BLaER1 (cell line): ENCODE results near the gene ZNF683.

Source experiments
- H3K27ac ChIP-seq: shearing (Covaris generic); formaldehyde crosslinking; 2 replicates; pipeline ENCODE4 v1.8.1; 2022
- H3K27me3 ChIP-seq: shearing (Covaris generic); formaldehyde crosslinking; 2 replicates; pipeline ENCODE4 v1.8.1; 2022
- H3K36me3 ChIP-seq: shearing (Covaris generic); formaldehyde crosslinking; 2 replicates; pipeline ENCODE4 v1.8.1; 2022
- H3K4me1 ChIP-seq: shearing (Covaris generic); formaldehyde crosslinking; 2 replicates; pipeline ENCODE4 v1.8.1; 2022
- H3K4me2 ChIP-seq: shearing (Covaris generic); formaldehyde crosslinking; 2 replicates; pipeline ENCODE4 v1.8.1; 2022
- H3K4me3 ChIP-seq: shearing (Covaris generic); formaldehyde crosslinking; 2 replicates; pipeline ENCODE4 v1.8.1; 2022
- H3K9ac ChIP-seq: shearing (Covaris generic); formaldehyde crosslinking; 2 replicates; pipeline ENCODE4 v1.8.1; 2022
- H3K9me3 ChIP-seq: shearing (Covaris generic); formaldehyde crosslinking; 2 replicates; pipeline ENCODE4 v1.8.1; 2022
- H4K20me1 ChIP-seq: shearing (Covaris generic); formaldehyde crosslinking; 2 replicates; pipeline ENCODE4 v1.8.1; 2022
- Cebpa-rat ChIP-seq: shearing (Covaris generic); IDR thresholded peaks from 2 replicates; pipeline ENCODE4 v1.8.1; 2022

ZNF683 gene

DNA sequence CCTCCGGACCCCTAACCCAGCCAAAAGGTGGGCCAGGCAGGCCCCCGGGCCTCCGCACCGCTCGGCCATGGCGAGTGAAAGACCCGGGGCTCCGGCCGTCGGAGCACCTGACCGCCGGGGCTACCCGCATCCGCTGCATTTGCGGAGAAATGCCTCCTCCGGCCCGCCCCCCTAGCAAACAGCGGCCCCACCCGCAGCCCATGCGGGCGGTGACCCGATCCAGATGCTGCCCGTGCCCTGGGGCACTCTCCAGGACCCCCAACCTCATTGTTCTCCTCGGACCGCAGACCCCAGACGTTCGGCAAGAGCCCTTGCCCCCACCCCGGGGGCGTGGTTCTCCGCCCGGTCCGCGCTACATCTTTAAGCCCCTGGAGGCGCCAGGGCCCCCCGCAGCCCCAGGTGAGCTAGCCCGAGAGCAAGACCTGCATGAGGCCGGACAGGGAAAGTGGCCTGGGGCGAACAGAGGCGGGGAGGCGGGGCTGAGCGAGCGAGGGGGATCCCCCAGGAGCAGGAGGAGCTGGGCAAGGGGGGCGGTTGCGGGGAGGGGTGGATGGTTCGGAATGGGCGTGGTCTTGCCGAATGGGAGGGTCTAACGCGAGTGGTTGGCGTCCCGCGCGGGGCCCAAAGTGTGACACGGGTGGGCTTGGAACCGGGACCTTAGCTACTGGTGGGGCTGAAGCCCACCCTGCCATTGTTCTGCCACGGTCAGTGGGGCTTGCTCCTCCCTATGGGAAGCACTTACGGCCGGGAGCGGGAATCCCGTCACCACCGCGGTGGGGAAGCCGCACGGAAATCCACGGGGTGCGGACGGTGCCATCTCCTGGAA is 12.4 kb downstream of the ZNF683 start:
- Histone ChIP-seq H3K9ac (no peak overlapping the region), H3K4me2 (peak overlapping the region; percentile 69), H3K36me3 (no peaks in the 10 kb centered on the region), H3K4me1 (peaks cover 27% of the 10 kb centered on the region), H3K4me3 (peak overlapping the region; percentile 9; the same call in 1 of the 2 replicates), H3K9me3 (no peaks in the 10 kb centered on the region), H3K27me3 (peaks cover 54% of the 10 kb centered on the region), H4K20me1 (no peaks in the 10 kb centered on the region; the same call in 1 of the 2 replicates), H3K27ac (no peak overlapping the region)
- TF ChIP-seq Cebpa-rat = no peak

DNA sequence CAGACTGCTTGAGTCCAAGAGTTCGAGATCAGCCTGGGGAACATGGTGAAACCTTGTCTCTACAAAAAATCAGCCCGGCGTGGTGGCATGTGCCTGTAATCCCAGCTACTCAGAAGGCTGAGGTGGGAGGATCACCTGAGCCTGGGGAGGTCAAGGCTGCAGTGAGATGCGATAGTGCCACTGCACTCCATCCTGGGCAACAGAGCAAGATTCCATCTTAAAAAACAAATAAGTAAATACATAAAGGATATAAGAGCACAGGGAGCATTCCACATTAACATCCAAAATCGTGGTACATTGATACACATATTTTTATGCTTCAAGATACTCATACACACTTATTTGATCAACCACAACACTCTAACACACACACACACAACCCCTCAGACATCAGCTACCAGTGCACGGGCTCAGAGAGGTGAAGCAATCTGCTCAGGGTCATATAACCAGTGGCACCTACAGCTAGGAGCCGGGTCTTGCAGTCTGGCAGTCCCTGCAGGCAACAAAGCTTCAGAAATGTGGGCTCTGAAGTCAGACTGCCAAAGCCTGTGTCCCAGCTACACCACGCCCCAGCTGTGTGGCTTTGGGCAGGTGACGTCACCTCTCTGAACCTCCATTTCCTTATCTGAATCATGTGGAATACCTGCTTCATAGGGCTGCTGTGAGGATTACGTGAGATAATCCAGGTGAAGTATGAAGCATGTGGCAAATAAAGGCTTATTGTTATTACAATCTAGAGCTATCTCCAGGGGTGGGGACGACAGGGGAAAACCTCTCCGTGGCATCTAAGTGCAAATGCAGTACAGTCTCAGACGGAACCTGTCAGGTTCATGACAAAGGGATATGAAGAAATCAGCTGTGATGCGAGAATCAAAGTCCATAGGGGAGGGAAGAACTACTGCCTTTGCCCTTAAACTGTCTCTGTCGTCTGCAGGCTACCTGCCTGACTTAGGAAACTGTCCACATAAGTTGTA is 13.9 kb downstream of the ZNF683 start:
- Histone ChIP-seq H4K20me1 (no peaks in the 10 kb centered on the region; the same call in 1 of the 2 replicates), H3K4me1 (peaks cover 26% of the 10 kb centered on the region), H3K4me2 (no peak overlapping the region), H3K9me3 (no peaks in the 10 kb centered on the region), H3K27ac (no peak overlapping the region), H3K27me3 (peaks cover 54% of the 10 kb centered on the region), H3K4me3 (no peak overlapping the region), H3K9ac (no peak overlapping the region), H3K36me3 (no peaks in the 10 kb centered on the region)
- no peak for TF ChIP-seq Cebpa-rat

DNA sequence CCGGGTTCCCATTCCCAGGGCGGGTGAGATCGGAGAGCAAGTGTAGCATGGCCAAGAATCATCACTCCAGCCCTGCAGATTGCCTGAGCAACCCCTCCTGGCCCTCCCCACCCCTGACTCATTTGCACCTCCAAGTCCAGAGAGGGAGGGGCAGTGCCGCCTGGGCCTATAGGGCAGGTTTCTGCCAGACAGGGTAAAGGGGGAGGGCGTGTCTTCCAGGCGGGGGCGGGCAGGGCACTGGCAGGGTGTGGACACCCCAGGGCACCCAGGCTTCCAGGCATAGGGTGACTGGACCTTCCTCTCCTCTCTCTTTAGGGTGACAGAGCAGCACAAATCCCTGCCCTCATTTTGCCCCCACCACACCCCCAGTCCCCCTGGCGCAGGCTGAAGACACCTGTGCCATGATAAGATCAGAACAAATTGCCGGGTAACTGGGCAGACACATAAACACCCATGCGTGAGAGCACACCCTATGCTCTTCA is 15.4 kb downstream of the ZNF683 start:
- Histone ChIP-seq H3K9me3 (no peaks in the 10 kb centered on the region), H3K4me2 (no peak overlapping the region), H3K9ac (no peak overlapping the region), H3K4me3 (no peak overlapping the region), H3K36me3 (no peaks in the 10 kb centered on the region), H3K4me1 (peaks cover 20% of the 10 kb centered on the region), H4K20me1 (no peaks in the 10 kb centered on the region; the same call in 1 of the 2 replicates), H3K27ac (no peak overlapping the region), H3K27me3 (peaks cover 46% of the 10 kb centered on the region)
- TF ChIP-seq Cebpa-rat = no peak

DNA sequence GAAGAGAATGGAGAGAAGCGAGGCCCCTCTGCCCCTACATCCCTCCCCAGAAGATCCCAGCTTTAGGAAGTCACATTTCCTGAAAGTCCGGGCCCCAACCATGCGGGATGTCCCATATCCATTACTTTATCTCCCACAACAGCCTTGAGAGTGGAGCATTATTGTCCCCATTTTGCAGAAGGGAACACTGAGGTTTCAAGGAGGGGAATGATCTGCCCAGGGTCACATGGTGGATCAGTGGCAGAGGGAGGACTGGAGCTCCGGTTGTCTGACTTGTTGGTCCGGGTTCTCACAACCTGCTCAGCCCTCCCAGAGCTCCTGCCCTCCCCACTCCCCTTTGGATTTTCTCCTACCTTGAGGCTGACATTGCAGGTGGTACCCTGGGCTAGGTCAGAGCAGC is 16.4 kb downstream of the ZNF683 start:
- H3K9ac ChIP-seq = no peak overlapping the region
- no peaks in the 10 kb centered on the region for H3K36me3 ChIP-seq
- TF ChIP-seq Cebpa-rat = no peak
- no peak overlapping the region for H3K4me3 ChIP-seq
- H4K20me1 ChIP-seq = no peaks in the 10 kb centered on the region; the same call in 1 of the 2 replicates
- no peak overlapping the region for H3K4me2 ChIP-seq
- H3K9me3 ChIP-seq = no peaks in the 10 kb centered on the region
- H3K27ac ChIP-seq = no peak overlapping the region
- peaks cover 12% of the 10 kb centered on the region for H3K4me1 ChIP-seq
- peaks cover 36% of the 10 kb centered on the region for H3K27me3 ChIP-seq

DNA sequence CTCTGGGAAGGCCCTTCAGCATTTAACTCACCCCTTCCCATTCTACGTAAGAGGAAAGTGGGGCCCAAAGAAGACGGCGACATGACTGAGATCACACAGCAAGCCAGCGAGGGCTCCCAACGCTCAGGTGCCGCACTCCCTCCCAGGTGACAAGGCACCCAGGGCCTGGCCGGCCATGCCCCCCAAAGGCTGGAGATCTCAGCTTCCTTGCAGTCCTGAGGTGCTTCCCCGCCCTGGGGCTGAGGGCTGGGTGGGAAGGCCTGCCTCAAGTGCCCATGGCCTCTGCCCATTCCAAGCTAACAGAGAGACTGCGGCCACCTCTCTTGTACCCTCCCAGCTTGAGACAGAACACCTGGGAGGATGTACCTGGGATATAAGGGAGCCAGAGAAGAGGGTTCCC is 17.6 kb downstream of the ZNF683 start:
- Histone ChIP-seq H3K27me3 (peaks cover 25% of the 10 kb centered on the region), H3K9ac (no peak overlapping the region), H4K20me1 (no peaks in the 10 kb centered on the region; the same call in 1 of the 2 replicates), H3K4me3 (no peak overlapping the region), H3K36me3 (no peaks in the 10 kb centered on the region), H3K9me3 (no peaks in the 10 kb centered on the region), H3K4me2 (no peak overlapping the region), H3K4me1 (peaks cover under 1% of the 10 kb centered on the region; the same call in 1 of the 2 replicates), H3K27ac (no peak overlapping the region)
- no peak for TF ChIP-seq Cebpa-rat

DNA sequence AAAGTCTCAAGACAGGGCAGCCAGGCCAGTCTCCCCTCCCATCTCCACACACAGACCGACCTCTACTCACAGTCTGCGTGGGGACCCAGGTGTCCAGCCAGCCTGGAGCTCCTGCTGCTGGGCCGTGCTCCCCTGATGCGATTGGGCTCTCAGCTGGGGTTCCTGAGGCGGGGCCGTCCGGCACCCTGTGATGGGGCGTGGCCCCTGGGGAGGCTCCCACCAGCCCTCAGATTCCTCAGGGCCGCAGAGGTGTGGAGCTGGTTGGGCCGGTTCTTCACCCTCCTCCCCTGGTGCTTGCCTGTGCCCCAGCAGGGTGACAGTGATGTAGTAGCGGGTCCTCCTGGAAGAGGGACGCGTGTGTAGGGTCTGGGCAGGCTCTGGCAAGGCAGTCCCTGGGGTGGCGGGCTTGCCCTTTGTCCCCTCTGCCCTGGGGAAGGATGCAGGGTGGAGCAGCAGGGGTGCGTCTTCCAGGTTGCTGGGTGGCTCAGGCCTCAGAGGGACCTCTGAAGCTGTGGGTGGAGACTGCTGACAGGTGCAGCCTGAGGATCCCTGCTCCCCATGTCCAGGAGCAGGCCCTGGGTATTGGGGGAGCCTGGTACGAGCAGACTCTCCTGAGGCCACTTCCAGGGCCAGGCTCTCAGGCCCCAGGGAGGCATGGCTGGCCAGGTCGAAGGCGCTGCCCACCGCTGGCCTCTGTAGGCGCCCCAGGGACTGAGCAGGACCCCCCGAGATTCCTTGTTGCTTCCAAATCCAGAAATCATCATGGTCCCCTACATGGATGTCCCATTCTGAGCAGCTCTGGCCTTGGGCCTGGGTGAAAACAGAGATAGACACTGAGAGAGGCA is 18.4 kb downstream of the ZNF683 start, which contains the start of gene CRYBG2:
Gene CRYBG2, minus strand, starts transcription at position 155 of the 845 bp plus-strand sequence. CDS start 7,473 bp downstream, outside the sequence.
- no peak for TF ChIP-seq Cebpa-rat
- Histone ChIP-seq H3K9ac (no peak within 1 kb of the TSS), H3K4me3 (no peak within 1 kb of the TSS), H3K27ac (no peak within 1 kb of the TSS), H3K4me1 (no peaks in the 10 kb centered on the region), H4K20me1 (no peaks in the 10 kb centered on the region; the same call in 1 of the 2 replicates), H3K4me2 (no peak within 1 kb of the TSS), H3K36me3 (no peaks in the 10 kb centered on the region), H3K9me3 (no peaks in the 10 kb centered on the region), H3K27me3 (peaks cover 17% of the 10 kb centered on the region)

DNA sequence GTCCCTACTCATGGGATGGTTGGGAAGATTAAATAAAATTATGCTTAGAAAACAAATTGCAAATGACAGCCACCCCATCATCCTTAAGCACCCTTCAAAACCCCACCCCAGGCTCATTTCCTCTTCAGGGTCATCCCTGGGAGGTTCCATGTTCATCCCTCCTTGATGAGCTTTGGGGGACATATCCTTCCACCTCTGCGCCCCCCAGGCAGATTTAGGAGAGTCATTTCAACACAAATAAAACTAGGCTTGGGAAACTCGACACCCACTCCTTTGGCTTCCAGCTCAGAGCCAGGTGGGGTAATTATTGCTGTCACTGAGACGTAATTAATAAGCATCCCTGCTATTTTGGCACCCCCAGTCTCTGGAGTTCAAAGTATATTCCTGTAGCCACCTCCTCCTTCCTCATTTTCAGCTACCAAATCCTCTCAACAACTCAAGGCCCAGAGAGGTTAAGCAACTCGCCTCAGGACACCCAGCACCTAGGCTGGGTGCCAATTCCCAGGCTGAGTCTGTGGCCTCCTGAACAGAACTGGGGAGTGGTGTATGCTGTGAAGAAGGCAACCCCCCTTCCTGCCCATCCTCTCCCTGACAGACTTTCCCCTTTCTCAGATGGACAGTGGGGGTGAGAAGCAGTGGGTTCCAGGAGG is 19.2 kb downstream of the ZNF683 start:
- no peak overlapping the region for H3K4me3 ChIP-seq
- no peak overlapping the region for H3K9ac ChIP-seq
- no peak overlapping the region for H3K4me2 ChIP-seq
- TF ChIP-seq Cebpa-rat = no peak
- H3K4me1 ChIP-seq = no peaks in the 10 kb centered on the region
- H3K27me3 ChIP-seq = peaks cover 8% of the 10 kb centered on the region
- no peak overlapping the region for H3K27ac ChIP-seq
- H3K36me3 ChIP-seq = no peaks in the 10 kb centered on the region
- no peaks in the 10 kb centered on the region for H3K9me3 ChIP-seq
- H4K20me1 ChIP-seq = no peaks in the 10 kb centered on the region; the same call in 1 of the 2 replicates

DNA sequence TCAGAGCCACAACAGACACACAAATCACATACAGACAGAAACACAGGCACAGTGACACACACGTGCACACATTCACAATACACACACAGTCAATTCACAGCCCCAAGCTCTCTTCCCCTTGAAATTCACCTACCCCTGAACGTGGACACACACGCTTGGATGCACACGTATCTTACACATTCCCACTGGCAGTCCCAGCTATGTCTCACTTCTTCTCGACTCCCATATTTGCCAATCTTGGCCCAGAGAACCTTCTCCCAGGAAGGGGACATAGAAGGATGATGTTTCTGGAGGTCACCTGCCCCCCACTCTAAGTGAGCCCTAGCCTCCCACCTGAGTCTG is 20.2 kb downstream of the ZNF683 start:
- H3K4me3 ChIP-seq = no peak overlapping the region
- no peaks in the 10 kb centered on the region for H3K36me3 ChIP-seq
- no peaks in the 10 kb centered on the region for H3K4me1 ChIP-seq
- H4K20me1 ChIP-seq = no peaks in the 10 kb centered on the region
- TF ChIP-seq Cebpa-rat = no peak
- no peaks in the 10 kb centered on the region for H3K9me3 ChIP-seq
- no peak overlapping the region for H3K27ac ChIP-seq
- no peak overlapping the region for H3K4me2 ChIP-seq
- no peaks in the 10 kb centered on the region for H3K27me3 ChIP-seq
- H3K9ac ChIP-seq = no peak overlapping the region
